Trophoblast cell (in vitro differentiated cells and primary cell): Measurements from ENCODE around the gene NRG2.

Source experiments
- DNase-seq, 2 donors: peaks; one replicate each; pipeline ENCODE4 v3.0.0-alpha.2; 2016
- H2AFZ ChIP-seq: 2 replicates; pipeline ENCODE4 v1.6.1; 2013; ENCODE audit warnings: low read length, moderate library complexity, mild to moderate bottlenecking; ENCODE audit not compliant: insufficient read depth, poor library complexity
- H2AK5ac ChIP-seq: 2 replicates; pipeline ENCODE4 v1.6.1; 2013; ENCODE audit warnings: mild to moderate bottlenecking, low read length
- H2BK120ac ChIP-seq: 2 replicates; pipeline ENCODE4 v1.6.1; 2013; ENCODE audit warnings: low read length, mild to moderate bottlenecking, moderate library complexity; ENCODE audit not compliant: insufficient read depth, poor library complexity
- H2BK12ac ChIP-seq: 2 replicates; pipeline ENCODE4 v1.6.1; 2013; ENCODE audit warnings: mild to moderate bottlenecking, low read length, moderate library complexity
- H2BK5ac ChIP-seq: 2 replicates; pipeline ENCODE4 v1.6.1; 2013; ENCODE audit warnings: low read length, low read depth, moderate library complexity, mild to moderate bottlenecking; ENCODE audit not compliant: poor library complexity
- H3K14ac ChIP-seq: 2 replicates; pipeline ENCODE4 v1.6.1; 2013; ENCODE audit warnings: mild to moderate bottlenecking, low read length
- H3K18ac ChIP-seq: 2 replicates; pipeline ENCODE4 v1.6.1; 2013; ENCODE audit warnings: mild to moderate bottlenecking, low read length
- H3K23ac ChIP-seq: 2 replicates; pipeline ENCODE4 v1.6.1; 2013; ENCODE audit warnings: low read length
- H3K27ac ChIP-seq: 2 replicates; pipeline ENCODE4 v1.5.1; 2013; ENCODE audit warnings: low read depth, mild to moderate bottlenecking, inconsistent platforms, low read length, moderate library complexity
- H3K27me3 ChIP-seq: 2 replicates; pipeline ENCODE4 v1.6.1; 2013; ENCODE audit warnings: inconsistent platforms, mild to moderate bottlenecking, low read length, moderate library complexity; ENCODE audit not compliant: insufficient read depth
- H3K36me3 ChIP-seq, 2 experiments: 1 replicate in 1 of 2; 2 replicates in 1 of 2; pipeline ENCODE4 v1.6.1; 2013; ENCODE audit warnings: low read length in 2 of 2, mild to moderate bottlenecking in 2 of 2, moderate library complexity in 1 of 2; ENCODE audit not compliant: insufficient read depth in 2 of 2, control insufficient read depth in 1 of 2
- H3K4ac ChIP-seq: 2 replicates; pipeline ENCODE4 v1.6.1; 2013; ENCODE audit warnings: low read depth, mild to moderate bottlenecking, low read length, moderate library complexity
- H3K4me1 ChIP-seq, 2 experiments: 1 replicate in 1 of 2; 2 replicates in 1 of 2; pipeline ENCODE4 v1.6.1; 2013; ENCODE audit warnings: low read length in 2 of 2, mild to moderate bottlenecking in 2 of 2, moderate library complexity in 1 of 2; ENCODE audit not compliant: insufficient read depth in 2 of 2, control insufficient read depth in 1 of 2
- H3K4me2 ChIP-seq: 2 replicates; pipeline ENCODE4 v1.6.1; 2013; ENCODE audit warnings: inconsistent platforms, mild to moderate bottlenecking, low read length, moderate library complexity
- H3K4me3 ChIP-seq: 2 replicates; pipeline ENCODE4 v1.5.1; 2013; ENCODE audit warnings: mild to moderate bottlenecking, low read depth, low read length, inconsistent platforms
- H3K79me1 ChIP-seq: one replicate; pipeline ENCODE4 v1.6.1; 2013; ENCODE audit warnings: low read length
- H3K79me2 ChIP-seq: 2 replicates; pipeline ENCODE4 v1.6.1; 2013; ENCODE audit warnings: low read length, mild to moderate bottlenecking; ENCODE audit not compliant: control insufficient read depth, insufficient read depth, poor library complexity
- H3K9ac ChIP-seq: 2 replicates; pipeline ENCODE4 v1.6.1; 2013; ENCODE audit warnings: mild to moderate bottlenecking, low read length
- H3K9me3 ChIP-seq: 2 replicates; pipeline ENCODE4 v1.6.1; 2013; ENCODE audit warnings: low read depth, mild to moderate bottlenecking, control low read depth, inconsistent platforms, low read length; ENCODE audit not compliant: insufficient read depth
- H4K12ac ChIP-seq: 2 replicates; pipeline ENCODE4 v1.6.1; 2013; ENCODE audit warnings: low read depth, mild to moderate bottlenecking, low read length, moderate library complexity
- H4K8ac ChIP-seq: 2 replicates; pipeline ENCODE4 v1.6.1; 2013; ENCODE audit warnings: low read depth, mild to moderate bottlenecking, low read length, moderate library complexity
- H4K91ac ChIP-seq: one replicate; pipeline ENCODE4 v1.6.1; 2013; ENCODE audit warnings: low read depth, mild to moderate bottlenecking, low read length, moderate library complexity
- WGBS: extraction: QIAGEN DNeasy Blood & Tissue Kit; methylation state at CpG from one replicate; pipeline ENCODE4 v1.1.7; 2013; ENCODE audit warnings: missing lambda C conversion rate; ENCODE audit not compliant: insufficient read length, insufficient coverage; ENCODE audit errors: extremely low coverage; 5-methylcytosine and 5-hydroxymethylcytosine counted together

NRG2 gene

GRCh38 chr5:139825690-139826089, 217.4 kb downstream of the NRG2 start:
- Histone ChIP-seq H2BK12ac (no peak overlapping the region), H3K79me2 (no peaks in the 10 kb centered on the region), H3K4me3 (no peak overlapping the region), H2BK5ac (no peak overlapping the region), H4K12ac (no peak overlapping the region), H3K27ac (no peak overlapping the region), H3K9ac (no peak overlapping the region), H4K8ac (no peak overlapping the region), H3K4ac (no peak overlapping the region), H3K79me1 (no peaks in the 10 kb centered on the region), H2BK120ac (no peak overlapping the region), H3K36me3 (no peaks in the 10 kb centered on the region), H3K14ac (no peak overlapping the region), H3K18ac (no peak overlapping the region), H3K23ac (no peak overlapping the region), H3K9me3 (peaks cover 2% of the 10 kb centered on the region), H3K27me3 (no peaks in the 10 kb centered on the region), H3K4me1 (no peaks in the 10 kb centered on the region), H3K4me2 (no peak overlapping the region), H2AK5ac (no peak overlapping the region), H4K91ac (no peak overlapping the region), H2AFZ (no peak overlapping the region)
- no CpG with 5 or more reads among the region's 7 CpGs for WGBS
- DNase-seq: no peak

GRCh38 chr5:139823757-139824355, 219.2 kb downstream of the NRG2 start:
- Histone ChIP-seq H4K12ac (no peak overlapping the region), H3K18ac (no peak overlapping the region), H3K14ac (no peak overlapping the region), H2BK120ac (no peak overlapping the region), H3K4ac (no peak overlapping the region), H3K27ac (no peak overlapping the region), H3K4me1 (no peaks in the 10 kb centered on the region), H3K27me3 (no peaks in the 10 kb centered on the region), H3K9me3 (peaks cover 7% of the 10 kb centered on the region), H3K36me3 (no peaks in the 10 kb centered on the region), H3K79me2 (no peaks in the 10 kb centered on the region), H2BK12ac (no peak overlapping the region), H4K8ac (no peak overlapping the region), H3K79me1 (no peaks in the 10 kb centered on the region), H3K4me3 (no peak overlapping the region), H3K23ac (no peak overlapping the region), H3K9ac (no peak overlapping the region), H3K4me2 (no peak overlapping the region), H2AFZ (no peak overlapping the region), H2AK5ac (no peak overlapping the region), H4K91ac (no peak overlapping the region), H2BK5ac (no peak overlapping the region)
- no peak for DNase-seq
- no CpG with 5 or more reads among the region's 7 CpGs for WGBS

- no peaks in the 10 kb centered on the region for H3K36me3 ChIP-seq
- no peak overlapping the region for H3K4ac ChIP-seq
These were observed 220.3 kb downstream of the NRG2 start for GRCh38 chr5:139822553-139823425.

GRCh38 chr5:139821806-139822552, 221.1 kb downstream of the NRG2 start:
- Histone ChIP-seq H3K36me3 (no peaks in the 10 kb centered on the region), H3K79me1 (no peaks in the 10 kb centered on the region), H2AK5ac (no peak overlapping the region), H2BK12ac (no peak overlapping the region), H3K9me3 (peaks cover 11% of the 10 kb centered on the region), H2AFZ (no peak overlapping the region), H3K4me3 (no peak overlapping the region), H4K8ac (no peak overlapping the region), H3K27me3 (no peaks in the 10 kb centered on the region), H3K18ac (no peak overlapping the region), H3K9ac (no peak overlapping the region), H4K91ac (no peak overlapping the region), H3K23ac (no peak overlapping the region), H3K14ac (no peak overlapping the region), H4K12ac (no peak overlapping the region), H2BK120ac (no peak overlapping the region), H3K4me2 (no peak overlapping the region), H3K4ac (no peak overlapping the region), H2BK5ac (no peak overlapping the region), H3K79me2 (no peaks in the 10 kb centered on the region), H3K4me1 (no peaks in the 10 kb centered on the region), H3K27ac (no peak overlapping the region)
- no peak for DNase-seq
- WGBS: no CpG with 5 or more reads among the region's 11 CpGs

More at GRCh38 chr5:139822553-139823425, 220.3 kb downstream of the NRG2 start:
- no peak overlapping the region for H3K4me2 ChIP-seq
- no peaks in the 10 kb centered on the region for H3K79me1 ChIP-seq
- H2BK120ac ChIP-seq: no peak overlapping the region
- no peak overlapping the region for H2BK5ac ChIP-seq
- no peak overlapping the region for H3K23ac ChIP-seq
- no peaks in the 10 kb centered on the region for H3K27me3 ChIP-seq
- no peak overlapping the region for H4K8ac ChIP-seq
- H3K9ac ChIP-seq: no peak overlapping the region
- H2BK12ac ChIP-seq: no peak overlapping the region
- no peak overlapping the region for H3K18ac ChIP-seq
- H2AFZ ChIP-seq: no peak overlapping the region
- H3K79me2 ChIP-seq: no peaks in the 10 kb centered on the region
- no peak overlapping the region for H3K4me3 ChIP-seq
- no peak overlapping the region for H2AK5ac ChIP-seq
- no peak overlapping the region for H3K27ac ChIP-seq
- no CpG with 5 or more reads among the region's 25 CpGs for WGBS
- H4K91ac ChIP-seq: no peak overlapping the region
- no peak for DNase-seq
- H3K9me3 ChIP-seq: peaks cover 9% of the 10 kb centered on the region
- no peaks in the 10 kb centered on the region for H3K4me1 ChIP-seq
- no peak overlapping the region for H4K12ac ChIP-seq
- H3K14ac ChIP-seq: no peak overlapping the region
